Ramos (cell line): ENCODE measurements around the gene FAM193B.

ENCODE experiments used
- in situ Hi-C: fragments of 300-500 bp; cut with MboI; formaldehyde crosslinking; loops from one replicate; pipeline ENCODE4 v1.14.3; 2022; ENCODE audit warnings: low sequenced_read_pairs; ENCODE audit not compliant: unreplicated experiment

FAM193B gene

DNA sequence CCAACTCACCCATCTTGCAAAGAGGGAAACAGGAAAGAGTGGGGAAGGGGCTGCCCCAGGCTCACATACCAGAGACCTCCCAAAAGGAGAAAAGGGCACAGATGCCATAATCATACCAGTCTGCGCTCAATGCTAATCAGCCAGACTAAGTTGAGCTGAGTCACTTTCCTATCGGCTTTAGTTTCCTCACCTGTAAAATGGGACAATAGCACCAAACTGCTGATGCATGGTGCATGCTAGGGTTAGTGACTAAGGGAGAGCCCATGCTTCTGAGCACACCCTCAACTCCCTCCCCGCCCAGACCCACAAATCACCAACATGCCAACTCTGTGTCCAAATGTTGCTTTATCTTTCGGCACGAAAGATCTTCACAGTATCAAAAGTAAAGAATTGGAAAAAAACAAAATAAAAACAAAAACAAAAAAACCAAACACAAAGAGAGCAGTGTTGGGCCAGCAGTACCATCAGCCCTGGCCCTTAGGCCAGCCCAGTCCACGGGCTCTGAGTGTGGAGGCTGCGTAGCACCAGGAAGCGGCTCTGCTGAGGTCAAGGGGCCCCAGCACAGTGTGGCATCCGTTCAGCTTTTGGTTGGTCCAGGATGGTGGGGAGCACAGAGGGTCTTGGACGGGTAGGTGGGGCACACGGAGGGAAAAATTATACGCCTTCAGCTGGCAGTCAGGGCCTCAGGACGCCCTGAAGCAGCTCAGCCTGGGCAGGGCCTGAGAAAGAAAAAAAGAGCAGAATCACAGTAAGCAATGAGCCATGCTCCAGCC lies 34.7 kb downstream of the FAM193B start:
- in situ Hi-C loops: no loop called here

- in situ Hi-C loops: no loop called here
Measured at GRCh38 chr5:177516601-177517568, 37.5 kb downstream of the FAM193B start, which contains the start of gene DDX41. DDX41 (minus strand) TSS chr5:177516961; CDS start chr5:177516945, 16 bp downstream.

DNA sequence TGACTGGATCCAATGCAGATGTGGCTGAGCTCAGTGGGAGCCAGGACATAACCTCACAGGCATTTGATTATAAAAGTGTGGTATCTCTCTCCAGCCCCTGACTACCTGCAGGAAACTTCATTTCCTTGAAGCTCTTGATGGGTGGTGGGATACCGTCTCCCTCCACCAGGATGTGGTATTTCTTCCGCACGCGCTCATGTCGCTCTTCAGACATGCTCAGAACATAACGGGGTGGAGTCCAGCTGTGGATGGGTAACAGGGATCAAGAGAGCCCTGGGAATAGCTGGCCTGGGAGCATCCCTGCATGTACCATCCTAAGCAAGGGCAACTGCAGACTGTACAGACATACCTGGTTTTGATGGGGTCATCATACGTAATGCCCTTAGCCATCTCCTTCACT lies 38.8 kb downstream of the FAM193B start:
- in situ Hi-C loops: no loop called here

- in situ Hi-C loops: no loop called here
Measured at GRCh38 chr5:177514541-177514940, 39.8 kb downstream of the FAM193B start.

GRCh38 chr5:177513500-177513899 lies 40.9 kb downstream of the FAM193B start:
- in situ Hi-C loops: no loop called here

- in situ Hi-C loops: no loop called here
Measured at GRCh38 chr5:177512736-177513380, 41.5 kb downstream of the FAM193B start.

DNA sequence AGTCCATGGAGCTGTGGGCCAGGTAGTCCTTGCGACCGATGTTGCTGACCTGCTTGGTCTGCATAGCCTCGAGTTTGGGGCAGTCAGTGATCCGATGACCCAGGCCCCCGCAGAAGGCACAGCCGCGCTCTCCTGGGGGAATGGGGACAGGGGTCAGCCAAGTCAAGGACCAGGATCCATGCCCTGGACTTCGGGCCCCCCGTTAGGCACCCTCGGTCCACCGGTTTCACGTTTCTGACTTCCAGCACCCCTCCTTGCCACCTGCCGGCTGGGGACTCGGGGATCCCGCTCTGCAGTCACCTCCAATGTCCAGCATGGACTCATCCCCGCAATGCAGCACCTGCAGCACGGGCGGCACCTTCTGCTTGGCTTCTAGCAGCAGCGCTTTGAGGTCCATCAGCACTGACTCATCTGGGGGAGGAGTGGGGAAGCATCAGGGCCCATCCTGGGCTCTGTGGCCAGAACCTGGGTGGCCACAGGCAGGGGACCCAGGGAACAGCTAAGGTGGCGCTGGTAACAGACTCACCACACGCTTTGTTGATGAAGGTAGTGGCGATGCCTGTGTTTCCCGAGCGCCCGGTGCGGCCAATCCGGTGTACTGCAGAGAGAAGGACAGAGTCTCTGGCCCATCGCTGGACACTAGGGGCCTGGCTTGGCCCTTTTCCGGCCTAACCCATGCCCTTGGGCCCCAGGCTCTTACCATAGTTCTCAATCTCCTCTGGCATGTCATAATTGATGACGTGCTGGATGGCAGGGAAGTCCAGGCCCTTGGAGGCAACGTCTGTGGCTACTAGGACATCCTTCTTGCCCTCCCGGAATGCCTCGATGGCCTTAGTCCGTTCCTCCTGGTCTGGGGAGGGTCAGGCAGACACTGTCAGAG lies 42.3 kb downstream of the FAM193B start:
- in situ Hi-C loops: no loop called here

DNA sequence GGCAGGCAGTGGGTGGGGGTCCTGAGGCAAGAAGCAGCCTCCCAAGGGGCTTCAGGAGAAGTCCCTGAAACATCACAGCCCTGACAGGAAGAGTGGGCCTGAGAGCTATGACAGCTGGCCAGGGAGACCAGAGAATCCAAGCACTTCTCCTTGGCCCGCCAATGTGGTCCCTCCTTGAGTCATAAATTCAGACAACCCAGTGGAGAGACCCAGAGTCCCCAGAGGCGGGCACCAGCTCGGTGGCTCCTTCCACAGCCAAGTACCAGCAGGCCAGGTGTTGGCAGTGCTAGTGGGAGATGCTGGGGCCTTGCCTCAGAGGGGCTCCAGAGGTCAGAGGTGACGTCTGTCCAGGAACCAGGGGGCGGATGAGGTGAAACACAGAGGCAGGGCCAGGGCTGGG lies 43.2 kb downstream of the FAM193B start:
- in situ Hi-C loops: no loop called here

DNA sequence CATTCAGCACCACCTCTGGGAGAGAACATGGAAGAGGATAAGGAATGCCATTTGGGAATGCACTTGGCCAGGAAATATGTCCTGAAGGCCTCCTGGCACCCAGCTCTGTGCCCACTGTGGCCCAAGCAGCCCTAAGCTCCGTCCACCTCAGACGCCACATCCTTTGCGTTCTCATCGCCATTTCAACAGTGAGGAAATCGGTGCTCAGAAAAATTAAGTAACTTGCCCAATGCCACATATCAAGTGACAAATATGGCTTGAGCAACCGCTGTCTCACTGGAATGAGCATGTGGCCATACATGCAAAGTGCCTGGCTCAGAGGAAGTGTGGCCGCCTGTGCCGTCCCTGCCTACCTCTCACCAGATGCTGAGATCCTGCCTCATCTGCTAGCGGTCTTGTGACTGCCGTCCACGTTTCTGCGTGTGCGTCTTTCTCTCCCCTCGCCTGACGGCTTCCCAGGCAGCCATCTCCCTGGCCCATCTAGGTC lies 43.8 kb downstream of the FAM193B start:
- in situ Hi-C loops: no loop called here

DNA sequence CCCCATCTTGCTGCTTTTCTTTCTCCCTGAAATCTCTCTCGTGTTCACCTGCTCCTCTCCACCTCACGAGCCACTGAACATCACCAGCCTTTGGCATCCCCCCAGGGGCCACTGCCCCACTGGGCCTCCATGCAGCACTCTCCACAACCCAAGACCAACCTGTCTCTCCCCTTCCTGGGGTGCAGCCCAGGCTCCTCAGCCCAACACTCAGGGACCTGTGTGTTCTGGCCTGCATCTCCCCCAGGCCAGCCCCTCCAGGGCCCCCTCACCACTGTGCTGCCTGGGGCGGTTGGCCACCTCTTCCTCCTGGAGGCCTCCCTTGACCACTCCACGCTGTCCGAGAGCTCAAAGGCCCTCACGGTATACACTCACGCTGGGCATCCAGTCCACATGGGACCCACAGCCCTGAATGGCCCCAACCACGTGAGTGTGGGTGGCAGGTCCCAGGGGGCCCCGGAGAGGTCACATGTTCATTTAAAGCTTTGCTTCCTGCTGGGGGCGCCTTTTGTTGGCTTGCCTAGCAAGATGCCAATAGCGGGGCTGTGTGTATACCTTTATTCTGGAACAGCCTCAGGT lies 44.3 kb downstream of the FAM193B start:
- in situ Hi-C loops: loop anchor here (10.0 kb wide), 1 partner anchor 605 kb away; the partner anchor contains the start of gene N4BP3

DNA sequence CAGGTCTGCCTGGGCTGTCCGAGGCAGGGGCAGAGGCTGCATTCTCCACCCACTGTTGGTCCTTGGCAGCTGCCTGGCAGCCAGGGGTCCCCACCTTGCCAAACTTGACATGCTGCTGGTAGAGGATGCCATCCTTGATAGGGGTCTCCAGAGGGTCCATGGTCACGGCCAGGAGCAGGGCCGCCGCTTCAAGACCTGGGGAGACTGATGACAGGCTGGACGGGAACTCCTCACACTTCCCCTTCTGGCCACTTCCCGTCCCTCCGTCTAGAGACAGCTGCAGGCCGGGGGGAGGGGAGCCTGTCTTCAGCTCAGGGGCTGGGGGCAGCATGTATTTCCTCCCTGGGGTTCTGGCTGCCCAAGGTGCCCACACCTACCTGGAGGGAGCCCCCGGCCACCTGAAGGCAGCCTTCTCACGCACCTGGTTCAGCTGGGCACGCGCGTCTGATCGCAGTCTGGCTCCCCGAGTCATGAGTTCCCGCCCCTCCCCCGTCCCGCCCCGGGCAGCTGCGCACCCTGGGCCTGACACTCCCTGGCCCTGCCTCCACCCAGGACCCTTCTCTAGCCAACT lies 44.9 kb downstream of the FAM193B start, which contains the start of gene DOK3:
Gene DOK3, minus strand, starts transcription at position 446 of the 571 bp plus-strand sequence. Its CDS starts 286 bp downstream, at position 160.
- in situ Hi-C loops: loop anchor here (10.0 kb wide), 1 partner anchor 605 kb away; the partner anchor contains the start of gene N4BP3

DNA sequence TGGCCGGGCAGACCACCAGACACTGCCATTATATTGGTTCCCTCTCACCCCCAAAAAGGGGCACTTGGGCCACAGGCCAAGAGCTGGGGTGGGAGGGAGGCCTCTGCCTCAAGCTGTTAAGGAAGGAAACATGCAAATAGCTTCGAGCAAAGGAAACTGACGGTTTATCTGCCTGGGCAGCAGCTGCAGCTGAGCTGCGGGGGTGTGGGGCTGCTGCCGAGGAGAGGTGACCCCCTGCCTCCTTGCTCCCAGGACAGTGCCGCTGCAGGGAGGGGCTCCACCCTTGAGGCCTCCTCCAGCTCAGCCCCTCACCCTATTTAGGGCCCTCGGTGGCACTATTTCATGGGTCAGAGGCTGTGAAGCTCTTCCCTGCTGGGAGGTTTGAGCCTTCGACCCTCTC lies 45.5 kb downstream of the FAM193B start:
- in situ Hi-C loops: loop anchor here (10.0 kb wide), 1 partner anchor 606 kb away; the partner anchor contains the start of gene N4BP3

GRCh38 chr5:177508221-177508611 lies 46.1 kb downstream of the FAM193B start:
- in situ Hi-C loops: loop anchor here (10.0 kb wide), 1 partner anchor 607 kb away; the partner anchor contains the start of gene N4BP3

- in situ Hi-C loops: loop anchor here (10.0 kb wide), 1 partner anchor 607 kb away; the partner anchor contains the start of gene N4BP3
Measured at GRCh38 chr5:177507596-177508220, 46.7 kb downstream of the FAM193B start.

DNA sequence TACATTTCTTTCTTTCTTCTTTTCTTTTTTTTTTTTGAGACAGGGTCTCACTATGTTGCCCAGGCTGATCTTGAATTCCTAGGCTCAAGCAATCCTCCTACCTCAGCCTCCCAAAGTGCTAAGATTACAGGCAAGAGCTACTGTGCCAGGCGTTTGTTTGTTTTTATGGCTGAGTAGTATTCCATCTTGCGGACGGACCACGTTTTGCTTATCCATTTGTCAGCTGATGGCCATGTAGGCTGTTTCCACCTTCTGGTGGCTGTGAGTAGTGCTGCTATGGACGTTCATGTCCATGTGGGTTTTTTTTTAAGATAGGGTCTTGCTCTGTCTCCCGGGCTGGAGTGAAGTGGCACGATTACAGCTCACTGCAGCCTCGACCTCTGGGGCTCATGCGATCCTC lies 47.2 kb downstream of the FAM193B start:
- in situ Hi-C loops: loop anchor here (10.0 kb wide), 1 partner anchor 608 kb away; the partner anchor contains the start of gene N4BP3

DNA sequence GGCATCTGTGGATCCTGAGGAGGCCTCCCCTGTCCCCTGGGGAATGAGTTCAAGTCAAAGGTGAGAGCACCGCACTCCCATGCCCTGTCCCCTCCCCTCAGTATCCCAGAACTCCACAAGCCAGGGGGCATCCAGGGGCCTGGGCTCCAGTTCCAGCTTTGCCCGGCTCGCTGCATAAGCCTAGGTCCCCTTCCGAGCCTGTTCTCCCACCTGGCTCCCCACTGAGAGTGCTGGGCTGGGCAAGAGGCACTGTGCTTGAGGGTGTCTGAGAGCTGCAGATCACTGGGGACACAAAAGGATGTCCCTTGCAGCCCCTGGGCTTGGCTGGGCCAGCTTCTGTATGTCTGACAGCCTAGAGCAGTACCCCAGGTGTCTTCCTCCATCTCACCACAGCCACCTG lies 49.3 kb downstream of the FAM193B start:
- in situ Hi-C loops: loop anchor here (10.0 kb wide), 1 partner anchor 610 kb away; the partner anchor contains the start of gene N4BP3
